ENCODE results near the gene TAS2R60. TPM values are rescaled to one million over a fixed set of nuclear protein-coding genes. Genes with fewer than 3 reads are reported as not detected.
"Not testable (repeated sequence)": the region's sequence is repeated elsewhere in the genome, so short reads cannot be mapped to it uniquely, and the experiment has no call there.

The TAS2R60 gene
- total and polyA plus RNA-seq, 2 experiments from 2014 or later, result 0.37 to 4.0 TPM

DNA sequence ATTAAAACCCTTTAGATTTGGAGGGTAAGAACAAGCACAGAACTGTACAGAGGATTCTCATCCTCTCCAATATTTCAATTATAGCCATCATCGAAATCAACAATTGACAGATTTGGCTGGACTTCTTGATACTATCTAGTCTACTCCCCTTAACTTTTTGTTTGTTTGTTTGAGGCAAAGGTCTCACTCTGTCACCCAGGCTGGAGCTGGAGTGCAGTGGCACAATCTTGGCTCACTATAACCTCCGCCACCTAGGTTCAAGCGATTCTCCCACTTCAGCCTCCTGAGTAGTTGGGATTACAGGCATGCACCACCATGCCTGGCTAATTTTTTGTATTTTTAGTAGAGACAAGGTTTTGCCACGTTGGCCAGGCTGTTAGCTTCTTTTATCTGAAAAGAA lies 41.0 kb upstream of the TAS2R60 start:
- not testable (repeated sequence) for H3K27ac Mint-ChIP-seq; H3K27me3 ChIP-seq (ENCODE audit: insufficient read depth); H3K9me3 Mint-ChIP-seq; H4K20me1 ChIP-seq (replicated peaks; ENCODE audit: insufficient read depth); H2AFZ ChIP-seq; H3K27me3 Mint-ChIP-seq (ENCODE audit: insufficient read depth, low read depth, poor library complexity); ATAC-seq; H3K27ac ChIP-seq (ENCODE audit: low read depth); H3K4me3 ChIP-seq; H3K4me3 Mint-ChIP-seq; H3K4me2 ChIP-seq; H3K9me2 ChIP-seq (ENCODE audit: insufficient read depth); H3F3A ChIP-seq (replicated peaks; ENCODE audit: low read depth); DNase-seq (ENCODE audit: low spot score)
- Histone ChIP-seq H3K4me1 (ENCODE audit: insufficient read depth) (peaks cover 40% of the 10 kb centered on the region), H3K36me3 (ENCODE audit: insufficient read depth) (peaks cover 27% of the 10 kb centered on the region), H3K79me2 (replicated peaks; ENCODE audit: insufficient read depth) (peaks cover 55% of the 10 kb centered on the region)
- Mint-ChIP-seq H3K4me1 (peaks cover 36% of the 10 kb centered on the region), H3K36me3 (ENCODE audit: low read depth) (peaks cover 92% of the 10 kb centered on the region)

DNA sequence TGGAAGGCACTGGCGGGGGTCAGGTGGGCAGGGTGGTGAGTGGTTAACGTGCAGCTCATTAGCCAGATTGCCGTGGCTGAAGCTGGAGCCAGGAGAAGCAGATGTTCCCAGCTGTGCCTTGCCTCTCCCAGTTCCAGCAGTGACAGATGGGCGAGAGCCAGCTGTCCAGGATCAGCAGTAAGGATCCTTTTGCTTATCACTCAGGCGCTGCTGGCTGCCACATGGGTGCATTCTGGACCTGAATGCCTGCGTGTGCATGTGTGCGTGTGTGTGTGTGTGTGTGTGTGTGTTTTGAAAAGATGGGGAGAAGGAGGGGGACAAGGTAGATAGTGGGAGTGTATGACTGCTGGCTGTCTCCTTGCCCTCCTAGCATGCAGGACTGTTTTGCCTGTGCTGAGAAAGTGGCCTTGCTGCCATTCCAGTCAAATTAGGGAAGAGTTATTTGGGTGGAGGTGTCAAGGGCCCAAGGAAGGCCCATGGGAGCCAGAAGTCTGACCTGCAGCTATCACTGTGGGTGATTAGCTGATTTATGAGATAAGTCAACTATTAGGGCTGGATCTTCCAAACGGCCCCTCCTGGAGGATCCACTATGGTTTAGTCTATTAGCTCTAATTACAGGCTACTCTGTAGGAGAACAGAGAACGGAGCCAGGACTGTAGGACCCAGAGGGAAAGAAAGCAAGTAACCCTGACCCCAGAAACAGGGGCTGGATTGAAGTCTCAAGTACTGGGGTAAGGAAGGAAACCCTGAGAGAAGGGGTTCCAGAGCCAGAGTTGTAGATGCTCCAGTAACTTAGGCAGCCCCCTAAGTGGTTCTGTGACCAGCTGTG lies 37.9 kb upstream of the TAS2R60 start:
- Histone ChIP-seq H3K79me2 (replicated peaks; ENCODE audit: insufficient read depth) (peaks cover 62% of the 10 kb centered on the region), H3K27ac (ENCODE audit: low read depth) (peak overlapping the region; percentile 75; the same call in 1 of the 2 replicates), H3F3A (replicated peaks; ENCODE audit: low read depth) (peaks cover 5% of the 10 kb centered on the region), H4K20me1 (replicated peaks; ENCODE audit: insufficient read depth) (peaks cover 2% of the 10 kb centered on the region; the same call in 1 of the 2 replicates), H3K4me2 (peak overlapping the region; percentile 97), H2AFZ (no peak overlapping the region), H3K4me3 (peak overlapping the region; percentile 95; the same call in 1 of the 2 replicates), H3K9me2 (ENCODE audit: insufficient read depth) (no peaks in the 10 kb centered on the region), H3K4me1 (ENCODE audit: insufficient read depth) (peaks cover 60% of the 10 kb centered on the region), H3K27me3 (ENCODE audit: insufficient read depth) (no peaks in the 10 kb centered on the region), H3K36me3 (ENCODE audit: insufficient read depth) (peaks cover 16% of the 10 kb centered on the region)
- DNase-seq (ENCODE audit: low spot score) (no peak), ATAC-seq (peak; percentile 2; the same call in 2 of the 3 replicates)
- Mint-ChIP-seq H3K4me1 (peaks cover 58% of the 10 kb centered on the region), H3K9me3 (no peaks in the 10 kb centered on the region), H3K27ac (peak overlapping the region; percentile 25; the same call in 1 of the 2 replicates), H3K36me3 (ENCODE audit: low read depth) (peaks cover 64% of the 10 kb centered on the region), H3K4me3 (peak overlapping the region; percentile 95), H3K27me3 (ENCODE audit: insufficient read depth, low read depth, poor library complexity) (peaks cover 22% of the 10 kb centered on the region)
- TF ChIP-seq POLR2AphosphoS5 (IDR thresholded peaks at IDR 0.05; ENCODE audit: low read depth) (no peak), JUNB (IDR thresholded peaks at IDR 0.05; ENCODE audit: unreplicated experiment) (no peak)
- TF ChIP-seq, protein P1, sequence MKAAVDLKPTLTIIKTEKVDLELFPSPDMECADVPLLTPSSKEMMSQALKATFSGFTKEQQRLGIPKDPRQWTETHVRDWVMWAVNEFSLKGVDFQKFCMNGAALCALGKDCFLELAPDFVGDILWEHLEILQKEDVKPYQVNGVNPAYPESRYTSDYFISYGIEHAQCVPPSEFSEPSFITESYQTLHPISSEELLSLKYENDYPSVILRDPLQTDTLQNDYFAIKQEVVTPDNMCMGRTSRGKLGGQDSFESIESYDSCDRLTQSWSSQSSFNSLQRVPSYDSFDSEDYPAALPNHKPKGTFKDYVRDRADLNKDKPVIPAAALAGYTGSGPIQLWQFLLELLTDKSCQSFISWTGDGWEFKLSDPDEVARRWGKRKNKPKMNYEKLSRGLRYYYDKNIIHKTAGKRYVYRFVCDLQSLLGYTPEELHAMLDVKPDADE (IDR thresholded peaks at IDR 0.05), result no peak

DNA sequence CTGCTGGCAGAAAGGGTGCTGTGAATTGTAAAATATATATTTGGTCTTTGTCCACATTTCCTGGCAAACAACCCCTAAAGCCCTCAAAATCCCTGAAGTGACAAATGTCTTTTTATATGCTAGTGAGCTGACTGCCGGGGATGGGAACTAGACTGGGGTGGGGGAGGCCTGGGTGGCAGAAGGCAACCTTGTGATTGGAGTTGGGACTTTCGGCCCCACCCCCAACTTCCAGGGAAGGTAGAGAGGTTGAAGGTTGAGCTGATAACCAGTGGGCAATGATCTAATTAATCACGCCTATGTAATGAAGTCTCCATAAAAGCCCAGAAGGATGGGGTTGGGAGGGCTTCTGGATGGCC lies 37.3 kb upstream of the TAS2R60 start:
- Histone ChIP-seq H3K36me3 (ENCODE audit: insufficient read depth) (peaks cover 10% of the 10 kb centered on the region), H3F3A (replicated peaks; ENCODE audit: low read depth) (peaks cover 5% of the 10 kb centered on the region), H3K27ac (ENCODE audit: low read depth) (peak overlapping the region; percentile 75; the same call in 1 of the 2 replicates), H3K27me3 (ENCODE audit: insufficient read depth) (no peaks in the 10 kb centered on the region), H4K20me1 (replicated peaks; ENCODE audit: insufficient read depth) (peaks cover 2% of the 10 kb centered on the region; the same call in 1 of the 2 replicates), H3K4me2 (peak overlapping the region; percentile 97), H2AFZ (no peak overlapping the region), H3K79me2 (replicated peaks; ENCODE audit: insufficient read depth) (peaks cover 59% of the 10 kb centered on the region), H3K4me3 (peak overlapping the region; percentile 95; the same call in 1 of the 2 replicates), H3K9me2 (ENCODE audit: insufficient read depth) (no peaks in the 10 kb centered on the region), H3K4me1 (ENCODE audit: insufficient read depth) (peaks cover 62% of the 10 kb centered on the region)
- H3K9me3 Mint-ChIP-seq, result no peaks in the 10 kb centered on the region
- H3K27me3 Mint-ChIP-seq (ENCODE audit: insufficient read depth, low read depth, poor library complexity), result peaks cover 25% of the 10 kb centered on the region
- peak; percentile 23 for ATAC-seq
- TF ChIP-seq, protein P2, sequence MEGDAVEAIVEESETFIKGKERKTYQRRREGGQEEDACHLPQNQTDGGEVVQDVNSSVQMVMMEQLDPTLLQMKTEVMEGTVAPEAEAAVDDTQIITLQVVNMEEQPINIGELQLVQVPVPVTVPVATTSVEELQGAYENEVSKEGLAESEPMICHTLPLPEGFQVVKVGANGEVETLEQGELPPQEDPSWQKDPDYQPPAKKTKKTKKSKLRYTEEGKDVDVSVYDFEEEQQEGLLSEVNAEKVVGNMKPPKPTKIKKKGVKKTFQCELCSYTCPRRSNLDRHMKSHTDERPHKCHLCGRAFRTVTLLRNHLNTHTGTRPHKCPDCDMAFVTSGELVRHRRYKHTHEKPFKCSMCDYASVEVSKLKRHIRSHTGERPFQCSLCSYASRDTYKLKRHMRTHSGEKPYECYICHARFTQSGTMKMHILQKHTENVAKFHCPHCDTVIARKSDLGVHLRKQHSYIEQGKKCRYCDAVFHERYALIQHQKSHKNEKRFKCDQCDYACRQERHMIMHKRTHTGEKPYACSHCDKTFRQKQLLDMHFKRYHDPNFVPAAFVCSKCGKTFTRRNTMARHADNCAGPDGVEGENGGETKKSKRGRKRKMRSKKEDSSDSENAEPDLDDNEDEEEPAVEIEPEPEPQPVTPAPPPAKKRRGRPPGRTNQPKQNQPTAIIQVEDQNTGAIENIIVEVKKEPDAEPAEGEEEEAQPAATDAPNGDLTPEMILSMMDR (conservative IDR thresholded peaks at IDR 0.05; ENCODE audit: low read depth in 2 of 2), result no peak
- TF ChIP-seq JUNB (IDR thresholded peaks at IDR 0.05; ENCODE audit: unreplicated experiment) (no peak), EZH2phosphoT487 (IDR thresholded peaks at IDR 0.05; ENCODE audit: unreplicated experiment) (no peak), POLR2AphosphoS5 (IDR thresholded peaks at IDR 0.05; ENCODE audit: low read depth) (peak; percentile 31; the same call in 1 of the 2 replicates)
- TF ChIP-seq, protein P3, sequence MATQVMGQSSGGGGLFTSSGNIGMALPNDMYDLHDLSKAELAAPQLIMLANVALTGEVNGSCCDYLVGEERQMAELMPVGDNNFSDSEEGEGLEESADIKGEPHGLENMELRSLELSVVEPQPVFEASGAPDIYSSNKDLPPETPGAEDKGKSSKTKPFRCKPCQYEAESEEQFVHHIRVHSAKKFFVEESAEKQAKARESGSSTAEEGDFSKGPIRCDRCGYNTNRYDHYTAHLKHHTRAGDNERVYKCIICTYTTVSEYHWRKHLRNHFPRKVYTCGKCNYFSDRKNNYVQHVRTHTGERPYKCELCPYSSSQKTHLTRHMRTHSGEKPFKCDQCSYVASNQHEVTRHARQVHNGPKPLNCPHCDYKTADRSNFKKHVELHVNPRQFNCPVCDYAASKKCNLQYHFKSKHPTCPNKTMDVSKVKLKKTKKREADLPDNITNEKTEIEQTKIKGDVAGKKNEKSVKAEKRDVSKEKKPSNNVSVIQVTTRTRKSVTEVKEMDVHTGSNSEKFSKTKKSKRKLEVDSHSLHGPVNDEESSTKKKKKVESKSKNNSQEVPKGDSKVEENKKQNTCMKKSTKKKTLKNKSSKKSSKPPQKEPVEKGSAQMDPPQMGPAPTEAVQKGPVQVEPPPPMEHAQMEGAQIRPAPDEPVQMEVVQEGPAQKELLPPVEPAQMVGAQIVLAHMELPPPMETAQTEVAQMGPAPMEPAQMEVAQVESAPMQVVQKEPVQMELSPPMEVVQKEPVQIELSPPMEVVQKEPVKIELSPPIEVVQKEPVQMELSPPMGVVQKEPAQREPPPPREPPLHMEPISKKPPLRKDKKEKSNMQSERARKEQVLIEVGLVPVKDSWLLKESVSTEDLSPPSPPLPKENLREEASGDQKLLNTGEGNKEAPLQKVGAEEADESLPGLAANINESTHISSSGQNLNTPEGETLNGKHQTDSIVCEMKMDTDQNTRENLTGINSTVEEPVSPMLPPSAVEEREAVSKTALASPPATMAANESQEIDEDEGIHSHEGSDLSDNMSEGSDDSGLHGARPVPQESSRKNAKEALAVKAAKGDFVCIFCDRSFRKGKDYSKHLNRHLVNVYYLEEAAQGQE (IDR thresholded peaks at IDR 0.05; ENCODE audit: unreplicated experiment), result no peak
- TF ChIP-seq, protein P1 (IDR thresholded peaks at IDR 0.05), result no peak
- H3K27ac Mint-ChIP-seq, result no peak overlapping the region
- peak; percentile 76 for DNase-seq (ENCODE audit: low spot score)
- peak overlapping the region; percentile 95 for H3K4me3 Mint-ChIP-seq
- H3K36me3 Mint-ChIP-seq (ENCODE audit: low read depth), result peaks cover 58% of the 10 kb centered on the region
- H3K4me1 Mint-ChIP-seq, result peaks cover 62% of the 10 kb centered on the region
